Measurements from ENCODE around the gene TCF4. TPM values are rescaled to one million over a fixed set of nuclear protein-coding genes. Genes with fewer than 3 reads are reported as not detected.

The TCF4 gene
- total RNA-seq, 1 experiment from 2014 or later, result 0.42 TPM

DNA sequence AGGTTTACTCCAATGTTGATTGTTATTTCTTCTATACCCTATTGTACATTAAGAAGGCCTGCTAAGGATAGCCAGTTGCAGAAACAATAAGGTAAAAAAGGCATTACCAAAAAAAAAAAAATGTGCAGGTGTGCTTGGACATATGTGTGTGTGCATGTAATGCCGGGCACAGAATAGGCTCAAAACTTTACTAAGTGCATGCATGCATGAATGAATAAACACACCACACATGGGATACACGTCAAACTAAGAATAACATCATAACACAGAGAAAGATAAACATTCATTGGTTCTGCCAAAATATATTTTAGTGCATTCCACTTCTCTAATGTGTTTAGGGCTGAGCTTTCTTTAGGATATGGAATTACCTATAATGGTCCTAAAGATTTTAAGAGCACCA is 298.2 kb downstream of the TCF4 start:
- TF ChIP-seq RAD21 (IDR thresholded peaks at IDR 0.05; ENCODE audit: low read depth), result no peak
- no peak for TF ChIP-seq SRF (IDR thresholded peaks at IDR 0.05; ENCODE audit: low read depth)
- TF ChIP-seq SIN3A (IDR thresholded peaks at IDR 0.05; ENCODE audit: low read depth), result no peak
- TF ChIP-seq SP1 (IDR thresholded peaks at IDR 0.05; ENCODE audit: low read depth), result no peak
- TF ChIP-seq, protein P1, sequence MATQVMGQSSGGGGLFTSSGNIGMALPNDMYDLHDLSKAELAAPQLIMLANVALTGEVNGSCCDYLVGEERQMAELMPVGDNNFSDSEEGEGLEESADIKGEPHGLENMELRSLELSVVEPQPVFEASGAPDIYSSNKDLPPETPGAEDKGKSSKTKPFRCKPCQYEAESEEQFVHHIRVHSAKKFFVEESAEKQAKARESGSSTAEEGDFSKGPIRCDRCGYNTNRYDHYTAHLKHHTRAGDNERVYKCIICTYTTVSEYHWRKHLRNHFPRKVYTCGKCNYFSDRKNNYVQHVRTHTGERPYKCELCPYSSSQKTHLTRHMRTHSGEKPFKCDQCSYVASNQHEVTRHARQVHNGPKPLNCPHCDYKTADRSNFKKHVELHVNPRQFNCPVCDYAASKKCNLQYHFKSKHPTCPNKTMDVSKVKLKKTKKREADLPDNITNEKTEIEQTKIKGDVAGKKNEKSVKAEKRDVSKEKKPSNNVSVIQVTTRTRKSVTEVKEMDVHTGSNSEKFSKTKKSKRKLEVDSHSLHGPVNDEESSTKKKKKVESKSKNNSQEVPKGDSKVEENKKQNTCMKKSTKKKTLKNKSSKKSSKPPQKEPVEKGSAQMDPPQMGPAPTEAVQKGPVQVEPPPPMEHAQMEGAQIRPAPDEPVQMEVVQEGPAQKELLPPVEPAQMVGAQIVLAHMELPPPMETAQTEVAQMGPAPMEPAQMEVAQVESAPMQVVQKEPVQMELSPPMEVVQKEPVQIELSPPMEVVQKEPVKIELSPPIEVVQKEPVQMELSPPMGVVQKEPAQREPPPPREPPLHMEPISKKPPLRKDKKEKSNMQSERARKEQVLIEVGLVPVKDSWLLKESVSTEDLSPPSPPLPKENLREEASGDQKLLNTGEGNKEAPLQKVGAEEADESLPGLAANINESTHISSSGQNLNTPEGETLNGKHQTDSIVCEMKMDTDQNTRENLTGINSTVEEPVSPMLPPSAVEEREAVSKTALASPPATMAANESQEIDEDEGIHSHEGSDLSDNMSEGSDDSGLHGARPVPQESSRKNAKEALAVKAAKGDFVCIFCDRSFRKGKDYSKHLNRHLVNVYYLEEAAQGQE (IDR thresholded peaks at IDR 0.05; ENCODE audit: low read depth), result no peak
- TF ChIP-seq POLR2A (IDR thresholded peaks at IDR 0.05; ENCODE audit: borderline replicate concordance, extremely low read depth, insufficient read depth, insufficient read length), result no peak
- TF ChIP-seq ZFX (IDR thresholded peaks at IDR 0.05), result no peak
- no peak for TF ChIP-seq ATF3 (IDR thresholded peaks at IDR 0.05)
- no peak for TF ChIP-seq FOSL1 (IDR thresholded peaks at IDR 0.05; ENCODE audit: low read depth)
- no peak for TF ChIP-seq CBX3 (IDR thresholded peaks at IDR 0.05; ENCODE audit: low read depth)
- TF ChIP-seq YY1 (IDR thresholded peaks at IDR 0.05; ENCODE audit: extremely low read depth, insufficient replicate concordance, low read depth, low read length), result no peak
- no peak for TF ChIP-seq EGR1 (IDR thresholded peaks at IDR 0.05; ENCODE audit: low read depth)
- no peak for TF ChIP-seq ELF1 (IDR thresholded peaks at IDR 0.05; ENCODE audit: borderline replicate concordance, low read depth)
- TF ChIP-seq ZNF274 (IDR thresholded peaks at IDR 0.05; ENCODE audit: low read depth, low read length), result no peak
- TF ChIP-seq TCF7L2 (IDR thresholded peaks at IDR 0.05; ENCODE audit: borderline replicate concordance, extremely low read depth, insufficient read depth, insufficient read length), result no peak
- TF ChIP-seq, protein P2, sequence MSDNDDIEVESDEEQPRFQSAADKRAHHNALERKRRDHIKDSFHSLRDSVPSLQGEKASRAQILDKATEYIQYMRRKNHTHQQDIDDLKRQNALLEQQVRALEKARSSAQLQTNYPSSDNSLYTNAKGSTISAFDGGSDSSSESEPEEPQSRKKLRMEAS (IDR thresholded peaks at IDR 0.05), result no peak
- no peak for TF ChIP-seq JUND (IDR thresholded peaks at IDR 0.05)
- no peak for TF ChIP-seq EZH2phosphoT487 (IDR thresholded peaks at IDR 0.05; ENCODE audit: borderline replicate concordance)
- no peak for TF ChIP-seq CEBPB (IDR thresholded peaks at IDR 0.05; ENCODE audit: low read depth)
- no peak for TF ChIP-seq POLR2AphosphoS5 (IDR thresholded peaks at IDR 0.05; ENCODE audit: low read depth, low read length)
- H3K27ac ChIP-seq (ENCODE audit: low read depth, low read length), result no peak overlapping the region
- no peaks in the 10 kb centered on the region for H3K79me2 ChIP-seq (ENCODE audit: insufficient read depth, low read length)
- no peaks in the 10 kb centered on the region for H3K36me3 ChIP-seq (ENCODE audit: control insufficient read depth in 1 of 2, insufficient read depth in 2 of 2, low read length in 2 of 2)
- H3K4me2 ChIP-seq (ENCODE audit: low read length), result no peak overlapping the region
- ChIA-PET RAD21 (ENCODE audit: low non-redundant PET in 1 of 2, low total read pairs in 2 of 2, uncharacterized antibody in 2 of 2, unreplicated experiment in 2 of 2) (no interaction called here), POLR2A (no interaction called here), CTCF (no interaction called here)
- no peaks in the 10 kb centered on the region for H3K9me3 ChIP-seq (ENCODE audit: control insufficient read depth in 1 of 2, insufficient read depth in 1 of 2, low read depth in 1 of 2, low read length in 2 of 2)
- ATAC-seq (no peak), DNase-seq (ENCODE audit: low read depth, low spot score) (no peak)
- intact Hi-C loops (cut with micrococcal nuclease), result no loop called here
- no peaks in the 10 kb centered on the region for H3K9me2 ChIP-seq (ENCODE audit: insufficient read depth)
- BruUV-seq (replicated peaks), result no TSS peak
- H2AFZ ChIP-seq (ENCODE audit: low read depth, low read length, poor library complexity, severe bottlenecking), result no peak overlapping the region
- no peaks in the 10 kb centered on the region for H4K20me1 ChIP-seq (ENCODE audit: insufficient read depth)
- no peak overlapping the region for H3K9ac ChIP-seq (ENCODE audit: low read length)
- H3K27me3 ChIP-seq (ENCODE audit: insufficient read depth, low read length), result no peaks in the 10 kb centered on the region
- no peak overlapping the region for H3K4me3 ChIP-seq (replicated peaks in 1 of 2; ENCODE audit: low read depth in 1 of 2, low read length in 2 of 2)
- H3K4me1 ChIP-seq (ENCODE audit: control insufficient read depth in 1 of 2, insufficient read depth in 2 of 2, low read length in 2 of 2), result no peaks in the 10 kb centered on the region
